SK-N-MC (cell line): ENCODE data around the gene NCKAP5.

Experiments used
- EZH2 ChIP-seq: fragments of 200-600 bp; sonication (generic); IDR thresholded peaks from one replicate; pipeline ENCODE4 v1.6.1; 2017; ENCODE audit warnings: antibody characterized with exemption
- POLR2AphosphoS5 ChIP-seq: IDR thresholded peaks from 2 replicates; pipeline ENCODE4 v1.6.1; 2012; ENCODE audit warnings: mild to moderate bottlenecking, low read depth, low read length, borderline replicate concordance

DNA sequence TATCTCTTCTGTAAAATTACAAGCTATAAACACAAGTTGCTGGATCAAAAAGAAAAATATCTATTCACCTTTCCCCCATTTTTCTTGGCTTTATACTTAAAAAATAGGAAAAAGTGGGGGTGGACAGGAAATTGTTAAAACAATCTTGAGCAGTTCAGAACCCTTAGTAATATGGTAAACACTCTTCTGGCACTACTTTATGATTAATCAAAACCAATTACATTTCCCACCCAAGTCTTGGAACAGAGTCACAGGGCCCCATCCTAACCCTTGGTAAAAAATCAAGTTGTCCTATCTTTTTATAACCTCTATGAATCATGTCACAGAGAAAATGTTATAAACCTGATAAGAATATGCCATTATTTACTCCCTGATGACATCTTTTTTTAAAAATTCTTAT, 570.0 kb downstream of the NCKAP5 start:
- TF ChIP-seq EZH2: no peak
- TF ChIP-seq POLR2AphosphoS5: no peak
